ENCODE data around the gene CCDC182.

Gene CCDC182

DNA sequence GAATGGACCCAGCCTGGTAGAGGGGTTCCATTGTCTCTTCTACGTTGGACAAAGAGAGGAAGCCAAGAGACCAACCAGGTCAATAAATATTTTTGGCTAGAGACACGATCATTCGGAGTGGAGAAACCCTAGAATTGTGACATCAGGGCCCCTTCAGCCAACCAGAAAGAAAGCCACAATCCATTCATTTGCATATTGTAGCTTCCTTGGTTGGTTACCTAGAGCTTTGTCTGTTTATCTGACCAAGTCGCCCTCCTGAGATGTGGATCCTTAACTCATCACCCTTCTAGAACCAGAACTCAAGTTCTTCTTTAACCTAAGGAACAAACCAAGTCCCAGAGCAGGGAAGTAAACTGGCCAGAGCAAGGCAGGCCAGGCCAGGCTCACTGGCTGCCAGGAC is at the start of gene CCDC182:
Gene CCDC182, minus strand, starts transcription at position 58 of the 400 bp plus-strand sequence. Its CDS starts 27 bp downstream, at position 31.
- no peak for ATAC-seq

DNA sequence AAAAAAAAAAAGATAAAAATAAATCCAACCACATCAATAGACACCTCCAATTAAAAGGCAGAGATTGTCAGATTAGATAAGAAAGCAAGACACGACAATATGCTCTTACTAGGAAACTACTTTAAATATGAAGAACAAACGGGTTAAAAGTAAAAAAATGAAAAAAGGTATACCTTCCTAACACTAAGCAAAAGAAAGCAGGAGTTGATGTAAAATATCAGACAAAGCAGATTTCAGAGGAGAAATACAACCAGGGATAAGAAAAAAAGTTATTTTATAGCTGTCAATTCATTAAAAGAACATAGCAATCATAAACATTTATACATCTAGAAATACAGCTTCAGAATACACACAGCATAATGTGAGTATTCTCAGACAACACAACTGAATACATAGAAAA is 49.7 kb upstream of the CCDC182 start:
- no peak for ATAC-seq

DNA sequence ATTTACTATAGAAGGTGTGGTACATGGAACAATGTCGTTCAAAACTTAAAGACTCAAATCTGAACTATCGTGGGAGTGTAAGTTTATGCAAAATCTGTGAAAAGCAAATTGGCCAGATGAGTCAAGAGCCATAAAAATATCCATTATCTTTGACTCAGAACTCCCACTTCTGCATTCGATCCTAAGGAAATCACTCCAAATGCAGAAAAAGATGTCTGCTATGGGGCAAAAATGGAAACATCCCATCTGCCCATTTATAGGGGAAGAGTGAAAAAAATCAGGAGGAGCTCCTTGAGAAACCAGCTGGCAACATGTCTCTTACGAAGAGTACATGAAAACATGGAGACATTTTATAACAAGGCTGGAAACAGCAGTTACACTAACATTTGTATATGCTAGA is 43.6 kb upstream of the CCDC182 start:
- no peak for ATAC-seq

DNA sequence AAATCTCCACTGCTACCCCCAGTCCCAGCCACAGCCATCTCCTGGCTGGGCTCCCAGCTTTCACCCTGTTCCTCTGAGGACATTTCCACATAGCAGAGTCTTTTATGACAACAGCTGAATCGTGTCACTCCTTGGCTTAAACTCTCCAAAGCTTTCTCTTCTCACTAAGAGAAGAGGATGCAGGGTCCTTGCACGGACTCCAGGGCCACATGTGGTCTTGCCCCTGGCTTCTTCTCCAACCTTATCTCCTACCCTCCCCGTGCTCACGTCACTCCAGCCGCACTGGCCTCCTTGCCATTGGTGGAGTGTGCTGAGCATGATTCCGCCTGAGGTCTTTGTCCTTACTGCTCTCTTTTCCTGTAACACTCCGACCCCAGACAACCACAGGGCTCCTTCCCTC is 39.9 kb upstream of the CCDC182 start:
- ATAC-seq, result no peak

DNA sequence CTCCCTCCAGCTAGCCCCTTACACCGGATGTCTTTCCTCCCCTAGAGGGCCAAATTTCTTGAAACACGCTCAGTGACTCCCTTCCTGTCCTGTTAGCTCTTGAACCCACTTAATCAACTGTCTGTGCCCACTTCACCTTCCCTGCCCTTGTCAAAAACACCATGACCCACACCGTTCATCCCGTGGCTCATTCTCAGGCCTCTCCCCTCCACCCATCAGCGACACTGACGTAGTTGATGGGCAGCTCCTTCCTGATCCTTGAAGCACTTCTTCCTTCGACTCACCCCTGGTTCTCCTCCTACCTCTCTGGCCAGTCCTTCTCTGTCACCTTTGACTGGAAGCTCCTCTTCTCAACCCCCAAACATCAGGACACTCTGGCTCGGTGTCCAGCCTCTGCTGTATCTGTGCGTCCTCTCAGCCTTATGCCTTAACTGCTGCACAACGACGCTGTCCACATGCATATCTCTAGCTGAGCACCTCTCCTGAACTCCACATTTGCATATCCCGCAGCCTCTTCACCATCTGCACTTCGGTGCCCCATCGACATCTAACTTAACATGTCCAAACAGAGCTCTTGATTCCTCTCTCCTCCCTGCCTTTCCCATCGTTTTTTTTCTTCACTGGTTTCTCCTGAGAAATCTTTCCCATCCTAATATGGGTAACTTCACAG is 39.3 kb upstream of the CCDC182 start:
- no peak for ATAC-seq

DNA sequence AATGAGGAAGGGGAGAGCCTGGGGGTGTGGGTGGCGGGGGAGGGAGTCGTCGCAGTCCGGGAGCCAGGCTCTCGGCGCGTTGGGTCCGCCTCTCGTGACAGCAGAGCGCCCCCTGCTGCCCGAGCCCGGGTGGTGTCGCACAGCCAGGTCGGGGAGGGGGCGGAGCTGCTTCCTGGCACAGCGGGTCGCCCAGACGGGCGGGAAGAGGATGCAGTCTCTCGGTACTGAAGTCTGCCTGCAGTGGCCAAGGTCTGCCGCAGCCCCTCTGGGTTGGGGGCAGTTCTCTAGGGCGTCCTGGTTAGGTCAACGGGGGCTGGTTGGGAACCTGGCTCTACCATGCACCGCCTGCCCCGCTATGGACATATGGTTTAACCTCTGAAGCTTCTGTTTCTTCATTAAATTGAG is 38.2 kb upstream of the CCDC182 start:
- peak; percentile 61 to 71 for ATAC-seq

DNA sequence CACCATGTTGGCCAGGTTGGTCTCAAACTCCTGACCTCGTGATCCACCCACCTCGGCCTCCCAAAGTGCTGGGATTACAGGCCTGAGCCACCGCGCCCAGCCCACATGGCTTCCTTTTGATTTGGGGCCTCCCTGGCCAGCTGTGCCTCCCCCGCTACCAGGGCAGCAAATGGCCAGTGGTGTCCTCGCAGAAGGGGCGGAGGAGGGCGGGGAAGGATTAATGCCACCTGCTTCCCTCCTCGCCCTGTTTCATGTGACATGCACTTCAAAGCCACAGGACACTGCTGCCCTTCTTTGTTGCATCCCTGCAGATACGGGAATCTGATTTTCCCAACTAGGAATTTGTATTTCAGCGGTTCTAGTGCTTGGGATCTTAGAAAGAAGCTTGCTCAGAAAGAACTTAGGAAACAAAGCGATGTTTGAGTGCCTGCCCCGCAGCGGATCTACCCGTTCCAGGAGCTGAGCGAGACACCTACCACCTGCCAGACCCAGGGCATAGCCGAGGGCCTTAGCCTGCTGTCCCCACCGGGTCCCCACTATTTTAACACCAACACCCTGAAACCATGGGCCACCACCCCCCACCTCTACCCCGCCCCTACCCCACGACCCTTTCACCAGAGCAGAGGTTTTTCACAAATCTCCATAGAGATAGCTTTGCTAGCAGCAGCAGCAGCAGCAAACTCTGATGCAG is 37.7 kb upstream of the CCDC182 start:
- ATAC-seq, result no peak

DNA sequence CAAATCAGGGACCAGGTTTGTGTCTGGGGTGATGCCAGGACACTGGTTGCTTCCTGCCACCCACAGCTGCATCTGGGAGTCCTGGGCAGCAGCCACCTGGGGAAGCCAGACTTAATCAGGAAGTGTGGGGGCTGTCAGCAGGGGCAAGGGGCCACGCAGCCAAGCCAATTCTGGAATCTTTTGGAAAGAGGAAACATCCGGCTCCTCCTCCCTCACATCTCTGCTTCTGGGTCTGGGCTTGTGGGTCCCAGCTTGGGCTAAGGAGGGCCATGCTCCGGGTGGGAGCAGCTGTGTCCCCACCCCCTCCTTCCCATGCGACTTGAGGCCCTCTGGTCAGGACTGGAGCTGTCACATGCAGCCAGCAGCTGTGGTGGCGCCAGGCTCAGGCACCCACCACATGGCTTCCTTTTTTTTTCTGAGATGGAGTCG is 37.0 kb upstream of the CCDC182 start:
- no peak for ATAC-seq

DNA sequence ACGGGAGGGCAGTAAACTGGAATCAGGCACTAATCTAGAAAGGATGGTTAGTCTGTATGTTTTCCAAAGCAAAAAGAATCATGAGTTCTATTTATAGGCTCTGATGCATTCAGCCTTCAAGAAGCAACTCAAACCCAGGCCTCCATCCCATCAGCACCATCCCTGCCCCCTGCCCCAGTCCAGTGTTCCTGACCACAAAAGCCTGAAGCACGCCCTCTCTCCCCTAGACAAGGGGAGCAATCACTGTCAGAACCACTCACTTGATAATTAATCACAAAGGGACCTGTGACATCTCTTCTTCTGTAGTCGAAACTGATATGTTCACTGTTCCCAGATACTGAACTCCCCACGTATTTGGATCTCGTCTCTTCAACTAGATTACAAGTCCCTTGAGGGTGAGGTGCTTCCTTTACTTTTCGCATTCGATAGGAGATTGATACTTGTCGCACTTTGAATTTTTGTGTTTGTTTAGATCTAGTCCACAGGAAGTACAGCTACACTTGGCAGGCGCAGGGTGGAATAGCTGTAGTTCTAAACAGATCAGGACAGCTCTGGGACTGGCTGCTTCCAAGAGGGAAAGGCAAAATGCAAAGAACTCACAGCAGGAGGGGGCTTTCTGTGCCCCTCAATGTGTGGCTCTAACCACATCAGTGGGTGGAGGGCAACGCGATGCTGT is 36.4 kb upstream of the CCDC182 start:
- no peak for ATAC-seq

DNA sequence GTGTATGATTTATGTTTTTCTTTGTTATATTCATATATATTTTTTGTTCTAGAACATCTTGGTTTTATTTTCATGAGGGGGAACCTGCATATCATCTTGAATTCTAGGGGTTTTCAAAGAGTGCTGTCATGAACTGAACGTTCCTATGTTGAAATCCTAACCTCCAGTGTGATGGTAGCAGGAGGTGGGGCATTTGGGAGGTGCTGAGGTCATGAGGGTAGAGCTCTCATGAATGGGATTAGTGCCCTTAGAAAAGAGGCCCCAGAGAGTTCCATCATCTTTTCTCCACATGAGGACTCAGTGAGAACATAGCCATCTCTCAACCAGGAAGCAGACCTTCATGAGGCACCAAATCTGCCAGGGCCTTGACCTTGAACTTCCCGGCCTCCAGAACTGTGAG is 34.6 kb upstream of the CCDC182 start:
- no peak for ATAC-seq

DNA sequence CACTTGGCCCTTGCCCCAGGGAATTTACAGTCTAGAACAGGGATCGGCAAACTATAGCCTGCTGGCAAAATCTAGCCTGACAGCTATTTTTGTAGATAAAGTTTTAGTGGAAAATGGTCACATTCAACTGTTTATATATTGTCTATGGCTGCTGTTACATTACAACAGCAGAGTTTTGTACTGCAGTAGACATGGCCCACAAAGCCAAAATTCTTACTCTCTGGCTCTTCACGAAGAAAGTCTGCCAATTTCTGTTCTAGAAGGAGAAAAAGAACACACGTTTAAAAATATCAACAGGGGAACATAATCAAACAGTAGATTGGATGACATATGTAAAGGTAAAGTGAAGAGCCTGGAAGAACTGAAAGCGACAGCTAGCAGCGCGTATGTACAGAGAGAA is 33.2 kb upstream of the CCDC182 start:
- no peak for ATAC-seq

DNA sequence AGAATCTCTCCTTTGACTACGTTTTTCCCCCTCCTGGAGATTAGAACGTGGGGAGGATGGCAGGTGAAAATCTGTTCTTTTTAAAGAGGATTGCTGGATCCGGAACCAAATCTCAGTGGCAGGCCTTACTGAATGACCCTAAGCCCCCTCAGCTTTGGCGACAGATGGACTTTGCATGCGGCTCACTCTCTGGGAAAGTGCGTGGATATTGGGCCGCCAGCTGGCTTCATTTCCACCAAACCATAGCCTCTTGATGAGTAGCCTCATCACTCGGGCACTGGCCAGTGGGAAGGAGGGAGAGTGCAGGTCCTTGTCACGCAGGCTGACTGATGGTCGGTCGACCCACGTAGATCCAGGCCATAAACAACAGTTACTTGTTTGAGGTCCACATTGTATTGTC is 31.3 kb upstream of the CCDC182 start:
- ATAC-seq, result no peak

DNA sequence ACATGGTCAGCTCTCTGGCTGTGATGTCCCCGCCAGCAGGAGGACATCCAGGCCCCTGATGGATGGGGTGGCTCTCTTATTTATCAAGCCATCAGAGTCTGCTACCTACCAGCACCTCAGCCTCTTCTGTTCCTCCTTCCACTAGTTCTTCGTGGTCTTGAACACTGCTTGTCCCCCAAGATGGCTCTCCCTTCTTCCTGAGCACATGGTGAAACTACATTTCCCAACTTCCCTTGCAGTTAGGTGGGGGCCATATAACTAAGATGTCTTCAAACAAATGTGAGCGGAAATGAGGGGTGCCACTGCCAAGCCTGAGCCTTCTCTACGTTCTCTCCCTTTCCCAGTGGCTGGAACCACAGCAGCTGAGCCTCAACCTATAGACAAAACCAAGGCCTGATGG is 29.8 kb upstream of the CCDC182 start:
- no peak for ATAC-seq

DNA sequence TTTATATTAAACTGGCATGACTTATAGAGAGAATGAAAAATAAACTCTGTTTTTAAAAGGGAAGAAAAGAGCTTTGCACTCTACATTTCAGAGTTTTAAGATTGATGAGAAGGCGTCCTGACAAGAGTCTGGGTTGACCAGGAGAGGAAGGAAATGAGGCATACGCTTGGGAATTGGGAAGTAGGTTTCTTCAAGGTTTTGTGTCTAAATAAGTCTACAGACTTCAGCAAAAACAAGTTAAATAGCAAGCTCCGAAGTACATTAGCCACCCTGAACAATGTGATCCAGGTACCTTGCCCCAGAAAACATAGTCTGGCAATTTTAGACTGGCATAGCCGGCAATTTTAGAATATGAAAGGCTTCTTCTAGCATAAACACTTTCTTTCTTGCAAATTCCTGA is 28.5 kb upstream of the CCDC182 start:
- ATAC-seq, result no peak

DNA sequence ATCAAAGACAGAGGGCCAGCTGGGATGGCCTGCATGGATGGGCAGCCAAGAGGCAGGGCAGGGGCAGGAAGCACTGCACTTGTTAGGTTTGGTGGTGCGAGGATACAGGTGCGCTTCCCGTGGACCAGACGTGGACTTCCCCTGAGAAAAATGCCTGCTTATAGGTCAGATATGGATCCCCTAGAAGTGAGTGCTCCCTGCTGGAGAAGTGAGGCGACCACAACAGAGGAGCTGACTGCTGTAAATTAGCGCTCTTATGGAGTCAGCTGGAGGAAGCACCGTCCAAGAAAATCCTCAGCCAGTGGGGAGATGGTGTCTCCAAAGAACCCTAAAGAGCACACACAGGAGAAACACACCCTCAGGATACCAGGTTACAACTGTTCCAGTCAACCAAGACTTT is 27.7 kb upstream of the CCDC182 start:
- no peak for ATAC-seq

DNA sequence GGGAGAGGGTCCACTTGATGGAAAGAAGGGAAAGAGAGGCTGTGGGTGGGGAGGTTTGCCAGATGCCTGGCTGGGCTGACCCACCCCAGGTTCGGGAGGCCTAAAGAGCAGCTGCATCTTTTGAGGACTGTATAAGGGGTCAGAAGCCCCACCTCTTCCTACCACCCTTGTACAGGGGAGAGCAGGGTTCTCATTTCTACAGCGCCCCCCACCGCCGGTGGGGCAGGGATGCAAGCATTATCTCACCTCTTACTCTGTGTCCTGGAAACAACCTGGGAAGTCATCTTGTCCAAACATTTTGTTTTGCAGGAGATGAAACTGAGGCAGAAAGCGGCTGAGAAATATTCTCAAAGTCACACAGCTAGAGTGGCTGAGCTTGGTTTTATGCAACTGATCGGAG is 22.5 kb upstream of the CCDC182 start:
- no peak for ATAC-seq

DNA sequence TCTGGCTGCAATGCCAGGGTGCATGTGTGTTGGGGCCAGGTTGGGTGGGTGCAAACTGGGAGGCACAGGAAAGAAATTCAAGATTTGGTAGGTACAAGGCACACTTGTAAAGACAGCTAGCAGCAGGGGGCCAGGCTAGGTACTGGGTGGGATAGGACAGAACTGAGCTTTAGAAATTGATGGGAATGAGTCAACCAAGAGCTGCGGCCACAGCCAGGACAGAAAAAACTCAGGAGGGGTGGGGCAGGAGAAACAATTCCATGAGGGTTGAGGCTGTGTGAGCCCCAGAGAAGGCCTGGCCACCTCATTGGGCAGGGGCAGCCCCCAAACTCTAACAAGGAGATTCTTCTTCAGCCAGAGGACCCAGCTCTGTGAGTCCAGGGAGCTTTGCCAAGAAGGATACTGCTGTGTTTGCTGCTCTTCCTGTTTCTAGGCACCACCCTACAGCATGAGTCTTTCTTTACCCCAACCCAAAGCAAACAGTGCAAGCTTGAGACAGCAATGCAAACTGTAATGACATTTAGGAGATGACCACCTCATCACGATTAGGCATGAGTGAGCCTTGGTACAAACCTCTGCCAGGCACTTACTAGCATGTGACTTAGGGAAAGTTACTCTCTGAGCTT is 21.3 kb upstream of the CCDC182 start:
- no peak for ATAC-seq

DNA sequence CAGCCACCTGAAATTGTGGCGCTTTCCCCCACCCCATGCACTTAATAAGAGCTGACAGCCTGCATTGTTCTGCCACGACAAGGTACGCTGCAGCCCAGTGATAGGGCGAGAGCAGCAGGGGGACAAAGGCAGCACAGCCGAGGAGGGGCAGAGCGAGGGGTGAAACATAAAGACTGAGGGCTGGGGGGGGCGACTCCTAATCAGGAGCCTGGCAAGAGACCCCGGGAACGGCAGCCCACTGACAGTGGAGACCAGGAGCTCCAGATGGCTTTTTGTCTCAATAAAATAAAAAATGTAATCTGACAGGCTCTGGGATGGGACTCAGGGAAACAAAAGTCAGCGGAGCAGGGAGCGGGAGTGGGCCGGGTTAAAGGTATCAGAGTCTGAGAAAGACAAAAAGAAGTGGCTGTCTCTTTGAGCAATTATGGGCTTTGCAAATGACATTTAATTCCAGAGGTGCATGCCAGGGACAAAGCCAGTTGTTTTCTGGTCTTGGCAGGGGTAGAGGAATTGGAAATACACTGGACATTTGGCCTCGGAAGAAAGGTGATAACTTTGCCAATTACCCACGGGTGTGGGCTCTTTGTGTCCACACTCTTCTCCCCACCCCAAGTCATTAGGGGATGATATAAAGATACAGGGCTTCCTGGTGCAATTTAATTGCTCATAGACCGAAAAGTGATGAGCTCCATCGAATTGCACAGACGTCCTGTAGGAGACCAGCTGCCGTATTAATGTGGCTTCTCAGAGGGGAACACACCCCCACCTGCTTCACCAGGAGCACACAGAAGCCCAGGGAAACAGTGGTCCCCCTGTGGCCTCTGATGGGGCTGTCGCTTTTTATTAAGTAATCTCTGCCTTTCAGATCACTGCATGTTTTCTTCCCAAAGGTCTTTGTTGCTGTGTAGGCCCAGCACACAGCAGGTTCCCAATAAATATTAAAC is 17.6 kb upstream of the CCDC182 start:
- no peak for ATAC-seq

DNA sequence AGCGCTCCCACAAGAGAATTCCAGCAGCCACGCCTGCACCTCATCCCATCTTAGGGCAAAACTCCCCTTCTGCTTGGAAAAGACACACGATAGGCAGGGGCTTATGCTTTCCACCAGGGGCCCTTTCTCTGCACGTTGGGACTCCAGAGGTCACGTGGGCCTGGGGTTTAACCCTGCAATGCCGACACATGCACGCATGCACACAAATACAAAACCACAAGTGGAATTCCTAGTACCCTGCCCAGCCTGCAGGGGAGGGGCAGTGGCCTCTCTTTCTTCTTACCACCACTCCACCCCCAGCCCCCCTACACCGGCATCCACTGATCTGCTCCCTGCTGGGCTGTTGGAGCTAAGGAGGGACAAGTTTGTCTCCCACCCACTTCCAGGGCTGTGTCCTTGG is 16.8 kb upstream of the CCDC182 start:
- ATAC-seq, result no peak

DNA sequence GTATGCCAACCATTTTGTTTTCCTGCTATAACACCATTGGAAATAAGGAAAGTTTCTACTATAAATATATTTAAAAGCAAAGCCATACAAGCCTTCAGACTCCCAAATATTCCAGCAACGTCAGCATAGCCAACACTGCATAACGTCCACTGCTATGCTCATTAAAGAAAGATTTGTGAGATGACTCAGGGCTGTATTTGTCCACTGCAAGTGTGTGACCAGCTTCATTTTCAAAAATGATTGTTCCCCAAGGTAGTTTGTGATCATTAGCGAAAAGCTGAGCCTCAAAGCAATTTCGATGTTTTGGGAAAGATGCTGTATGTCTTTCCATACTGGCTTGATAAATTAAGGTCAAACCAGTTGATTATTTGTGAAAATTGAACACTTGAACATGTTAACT is 14.9 kb upstream of the CCDC182 start:
- ATAC-seq, result no peak

DNA sequence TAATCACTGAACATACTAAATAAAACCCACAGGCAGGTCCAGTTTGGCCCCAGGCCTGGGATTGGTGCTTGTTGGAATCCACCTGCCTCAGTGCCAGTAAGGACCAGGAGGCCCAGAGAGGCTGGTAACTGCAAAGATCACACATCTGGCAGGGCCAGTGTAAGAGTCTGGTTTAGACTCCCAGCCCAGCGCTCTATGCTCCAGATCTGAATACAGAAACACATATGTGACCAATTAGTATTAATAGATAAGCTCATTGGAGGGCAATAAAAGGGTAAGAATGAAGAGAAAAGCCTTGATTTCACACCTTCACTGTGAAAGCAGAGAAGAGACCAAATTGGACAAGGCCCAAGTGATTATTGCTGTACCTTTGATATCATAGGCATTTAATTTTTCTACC is 13.6 kb upstream of the CCDC182 start:
- ATAC-seq, result no peak

DNA sequence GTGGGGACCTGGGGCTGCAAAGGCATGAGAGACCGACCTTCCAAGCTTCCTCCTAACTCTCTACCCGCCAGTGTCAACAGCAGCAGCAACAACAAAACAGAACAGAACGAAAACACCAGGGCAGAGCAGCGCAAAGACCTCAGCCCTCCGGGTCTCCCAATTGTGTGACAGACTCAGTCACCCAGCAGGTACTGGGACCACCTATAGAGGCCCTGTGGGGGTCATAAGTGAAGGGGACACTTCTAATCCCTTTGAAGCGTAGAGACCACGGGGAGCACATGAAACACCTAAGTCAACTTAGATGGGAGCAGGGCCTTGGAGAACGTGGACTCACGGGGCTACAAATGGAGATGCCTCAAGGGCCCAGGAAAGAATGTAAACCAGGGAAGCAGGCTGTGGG is 12.6 kb upstream of the CCDC182 start:
- no peak for ATAC-seq

DNA sequence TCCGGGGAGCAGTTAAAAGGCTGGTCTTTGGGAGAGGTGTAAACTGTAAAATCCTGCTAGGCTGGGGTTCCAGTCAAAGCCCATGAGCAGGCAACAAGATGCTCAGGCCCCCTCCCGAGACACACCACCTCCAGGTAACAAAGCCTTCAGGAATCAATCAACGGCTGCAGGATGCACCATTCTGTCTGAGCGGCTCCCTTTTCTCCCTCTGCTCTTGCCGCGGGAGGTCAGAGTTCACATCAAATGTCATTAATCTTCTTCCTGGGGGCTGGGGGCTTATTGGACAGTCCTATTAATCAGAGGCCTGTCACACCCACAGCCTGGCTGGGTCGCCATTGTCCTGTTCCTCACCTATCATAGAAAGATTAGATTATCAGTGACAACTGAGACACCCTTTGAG is 11.9 kb upstream of the CCDC182 start:
- no peak for ATAC-seq
